Osteocyte (in vitro differentiated cells): ENCODE results near the gene TREML2. TPM values are rescaled to one million over a fixed set of nuclear protein-coding genes. Genes with fewer than 3 reads are reported as not detected.
A peak's percentile ranks its signal among the peaks of the same experiment; 100 is the strongest.

ENCODE experiments used
- DNase-seq: peaks from one replicate; pipeline ENCODE4 v3.0.0; 2021; ENCODE audit warnings: mixed read lengths; ENCODE audit not compliant: unreplicated experiment; ENCODE audit errors: extremely low spot score
- H3K27ac Mint-ChIP-seq: one replicate; pipeline ENCODE4 v1.8.0; 2021; ENCODE audit warnings: mild to moderate bottlenecking, mixed read lengths; ENCODE audit not compliant: unreplicated experiment
- H3K27me3 Mint-ChIP-seq: one replicate; pipeline ENCODE4 v1.8.0; 2021; ENCODE audit warnings: mixed read lengths; ENCODE audit not compliant: unreplicated experiment
- H3K36me3 Mint-ChIP-seq: one replicate; pipeline ENCODE4 v1.8.0; 2021; ENCODE audit warnings: mixed read lengths; ENCODE audit not compliant: unreplicated experiment
- H3K4me1 Mint-ChIP-seq: one replicate; pipeline ENCODE4 v1.8.0; 2021; ENCODE audit warnings: mixed read lengths; ENCODE audit not compliant: unreplicated experiment
- H3K4me3 Mint-ChIP-seq: one replicate; pipeline ENCODE4 v1.8.0; 2021; ENCODE audit warnings: mild to moderate bottlenecking, moderate library complexity, mixed read lengths; ENCODE audit not compliant: unreplicated experiment
- H3K9me3 Mint-ChIP-seq: one replicate; pipeline ENCODE4 v1.8.0; 2021; ENCODE audit warnings: mixed read lengths; ENCODE audit not compliant: unreplicated experiment
- total RNA-seq: library from RNA; stranded (reverse); gene quantifications from 2 replicates; pipeline ENCODE4 v1.2.1, GENCODE V29; 2021
- TF ChIP-seq, protein P1 (sequence below): fragments of 200-600 bp; sonication (generic); IDR thresholded peaks from 2 replicates; pipeline ENCODE4 v1.5.0; 2021; ENCODE audit warnings: antibody characterized with exemption, mild to moderate bottlenecking, moderate library complexity

The TREML2 gene
- total RNA-seq, 1 donor from 2014 or later: not detected

DNA sequence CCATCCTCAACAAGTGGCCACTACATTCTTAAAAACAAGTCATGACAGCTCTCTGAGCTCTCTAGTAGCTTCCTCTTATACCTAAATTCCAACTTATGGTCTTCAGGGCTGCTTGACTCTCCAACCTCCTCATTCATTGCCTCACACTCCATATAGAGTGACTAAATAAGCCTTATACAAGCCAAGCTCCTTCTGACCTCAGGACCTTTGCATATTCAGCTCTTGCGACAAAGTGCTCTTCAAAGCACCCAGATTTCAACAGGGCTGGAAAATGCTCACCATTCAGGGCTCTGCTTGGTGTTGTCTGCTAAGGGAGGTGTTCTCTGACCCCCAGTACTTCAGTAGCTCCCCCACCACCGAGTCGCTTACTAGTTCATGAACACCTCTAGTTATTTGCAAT lies 3.7 kb downstream of the TREML2 start:
- Mint-ChIP-seq H3K4me1 (peaks cover 2% of the 10 kb centered on the region), H3K4me3 (no peak overlapping the region), H3K9me3 (no peaks in the 10 kb centered on the region), H3K36me3 (no peaks in the 10 kb centered on the region), H3K27ac (no peak overlapping the region), H3K27me3 (peaks cover 36% of the 10 kb centered on the region)
- TF ChIP-seq, protein P1, sequence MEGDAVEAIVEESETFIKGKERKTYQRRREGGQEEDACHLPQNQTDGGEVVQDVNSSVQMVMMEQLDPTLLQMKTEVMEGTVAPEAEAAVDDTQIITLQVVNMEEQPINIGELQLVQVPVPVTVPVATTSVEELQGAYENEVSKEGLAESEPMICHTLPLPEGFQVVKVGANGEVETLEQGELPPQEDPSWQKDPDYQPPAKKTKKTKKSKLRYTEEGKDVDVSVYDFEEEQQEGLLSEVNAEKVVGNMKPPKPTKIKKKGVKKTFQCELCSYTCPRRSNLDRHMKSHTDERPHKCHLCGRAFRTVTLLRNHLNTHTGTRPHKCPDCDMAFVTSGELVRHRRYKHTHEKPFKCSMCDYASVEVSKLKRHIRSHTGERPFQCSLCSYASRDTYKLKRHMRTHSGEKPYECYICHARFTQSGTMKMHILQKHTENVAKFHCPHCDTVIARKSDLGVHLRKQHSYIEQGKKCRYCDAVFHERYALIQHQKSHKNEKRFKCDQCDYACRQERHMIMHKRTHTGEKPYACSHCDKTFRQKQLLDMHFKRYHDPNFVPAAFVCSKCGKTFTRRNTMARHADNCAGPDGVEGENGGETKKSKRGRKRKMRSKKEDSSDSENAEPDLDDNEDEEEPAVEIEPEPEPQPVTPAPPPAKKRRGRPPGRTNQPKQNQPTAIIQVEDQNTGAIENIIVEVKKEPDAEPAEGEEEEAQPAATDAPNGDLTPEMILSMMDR: no peak
- DNase-seq: peak; percentile 36

DNA sequence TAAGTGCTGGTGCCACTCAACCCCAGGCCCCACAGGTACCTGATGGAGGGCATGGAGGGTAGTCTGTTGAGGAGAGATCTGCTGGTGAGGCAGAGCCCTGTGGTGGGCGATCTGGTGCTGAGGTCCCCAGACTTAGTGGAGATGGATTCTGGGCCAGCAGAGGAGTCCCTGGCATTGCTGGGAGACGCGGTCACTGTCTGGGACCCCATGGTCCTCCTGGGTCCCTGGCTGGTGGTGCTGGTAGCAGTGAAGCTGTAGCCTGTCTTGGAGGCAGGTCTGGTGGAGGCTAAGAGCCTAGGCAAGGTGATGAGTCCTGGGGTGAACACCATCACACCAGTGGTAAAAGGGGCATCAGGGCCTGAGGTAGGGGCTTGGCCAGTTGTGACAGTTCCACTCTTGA lies 6.6 kb downstream of the TREML2 start:
- Mint-ChIP-seq H3K4me1 (no peaks in the 10 kb centered on the region), H3K9me3 (no peaks in the 10 kb centered on the region), H3K27ac (no peak overlapping the region), H3K4me3 (no peak overlapping the region), H3K27me3 (peaks cover 30% of the 10 kb centered on the region), H3K36me3 (no peaks in the 10 kb centered on the region)
- peak; percentile 66 for DNase-seq
- TF ChIP-seq, protein P1: no peak

DNA sequence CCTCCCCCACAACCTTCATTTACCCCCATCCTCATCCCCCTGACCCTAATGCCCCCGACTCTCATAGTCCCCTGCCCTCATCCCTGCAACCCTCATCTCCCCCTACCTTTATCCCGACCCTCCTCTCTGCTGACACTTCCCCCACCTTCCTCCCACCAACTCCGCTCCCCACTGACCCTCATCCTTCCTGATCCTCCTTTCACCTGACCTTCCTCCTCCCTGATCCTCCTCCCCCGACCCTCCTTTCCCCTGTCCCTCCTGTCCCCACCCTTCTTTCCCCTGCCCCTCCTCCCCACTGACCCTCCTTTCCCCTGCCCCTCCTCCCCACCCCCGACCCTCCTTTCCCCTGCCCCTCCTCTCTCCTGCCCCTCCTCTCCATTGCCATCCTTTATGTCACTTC lies 7.1 kb downstream of the TREML2 start:
- TF ChIP-seq, protein P1: no peak
- H3K4me3 Mint-ChIP-seq: no peak overlapping the region
- H3K4me1 Mint-ChIP-seq: no peaks in the 10 kb centered on the region
- H3K27me3 Mint-ChIP-seq: peaks cover 27% of the 10 kb centered on the region
- H3K9me3 Mint-ChIP-seq: no peaks in the 10 kb centered on the region
- no peak overlapping the region for H3K27ac Mint-ChIP-seq
- H3K36me3 Mint-ChIP-seq: no peaks in the 10 kb centered on the region
- DNase-seq: peak; percentile 23

DNA sequence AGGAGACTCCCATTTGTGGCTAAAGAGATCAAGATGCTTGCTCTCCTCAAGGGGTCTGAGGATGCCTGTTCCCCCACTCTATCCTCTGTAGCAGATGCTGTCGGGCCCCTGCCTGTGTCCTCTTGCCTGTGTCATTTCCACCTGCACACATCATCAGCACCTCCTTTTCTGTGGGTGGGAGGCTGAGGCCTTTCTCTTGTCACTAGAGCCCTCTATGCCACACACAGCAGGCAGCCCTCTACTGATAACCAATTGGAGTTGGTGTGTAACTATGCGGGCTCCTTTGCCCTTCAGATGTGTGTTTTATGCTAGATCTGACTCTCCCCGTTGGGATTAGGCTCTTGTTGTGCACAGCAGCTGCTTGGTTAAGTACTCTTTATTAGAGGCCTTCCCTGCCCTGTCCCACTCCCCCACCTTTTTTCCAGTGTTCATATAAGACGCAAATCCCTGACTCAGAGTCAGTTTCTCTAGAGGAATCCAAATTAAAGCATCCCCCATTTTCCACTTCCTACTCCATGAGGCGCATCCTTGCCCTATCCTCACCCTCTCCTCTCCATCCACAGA lies 7.7 kb downstream of the TREML2 start:
- H3K4me1 Mint-ChIP-seq: no peaks in the 10 kb centered on the region
- no peaks in the 10 kb centered on the region for H3K9me3 Mint-ChIP-seq
- no peaks in the 10 kb centered on the region for H3K36me3 Mint-ChIP-seq
- TF ChIP-seq, protein P1: no peak
- no peak overlapping the region for H3K27ac Mint-ChIP-seq
- H3K4me3 Mint-ChIP-seq: no peak overlapping the region
- peaks cover 31% of the 10 kb centered on the region for H3K27me3 Mint-ChIP-seq
- DNase-seq: peak; percentile 54

DNA sequence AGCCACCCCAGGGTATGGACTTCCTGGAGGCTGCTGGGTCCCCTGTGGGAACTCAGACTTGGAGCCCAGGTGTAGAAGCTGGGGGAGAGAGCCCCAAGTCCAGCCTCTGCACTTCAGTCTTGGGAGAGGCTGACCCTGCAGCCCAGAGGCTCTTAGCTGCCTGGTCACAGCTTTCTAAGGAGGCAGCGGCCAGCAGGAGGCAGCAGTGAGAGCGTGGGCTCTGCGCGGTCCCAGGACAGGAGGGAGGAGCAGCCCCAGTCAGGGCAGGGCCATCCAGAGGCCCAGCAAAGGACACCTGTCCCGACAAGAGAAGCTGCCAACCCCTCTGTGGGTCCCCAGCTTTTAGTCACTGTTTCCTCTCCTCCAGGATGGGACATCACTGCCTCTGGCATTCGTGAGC lies 9.4 kb downstream of the TREML2 start:
- Mint-ChIP-seq H3K4me1 (no peaks in the 10 kb centered on the region), H3K4me3 (no peak overlapping the region), H3K27ac (no peak overlapping the region), H3K9me3 (no peaks in the 10 kb centered on the region), H3K36me3 (no peaks in the 10 kb centered on the region), H3K27me3 (peaks cover 21% of the 10 kb centered on the region)
- peak; percentile 82 for DNase-seq
- TF ChIP-seq, protein P1: peak; percentile 46
